Spinal cord (tissue), 10 donors: Measurements from ENCODE around the gene STPG2. TPM values are rescaled to one million over a fixed set of nuclear protein-coding genes. Genes with fewer than 3 reads are reported as not detected.

Source experiments
- DNase-seq, 6 donors: peaks; one replicate each; pipeline versions ENCODE4 v3.0.0 to v3.0.0-alpha.2; 2013 to 2015; ENCODE audit warnings: low spot score in 6 of 6, low read depth in 4 of 6
- H3K27ac ChIP-seq: one replicate; pipeline ENCODE4 v1.5.1; 2013; ENCODE audit warnings: low read depth, low read length, control low read depth
- H3K27me3 ChIP-seq: one replicate; pipeline ENCODE4 v1.6.1; 2013; ENCODE audit warnings: low read length; ENCODE audit not compliant: control insufficient read depth, insufficient read depth
- H3K36me3 ChIP-seq: one replicate; pipeline ENCODE4 v1.6.1; 2013; ENCODE audit warnings: low read length; ENCODE audit not compliant: control insufficient read depth, insufficient read depth
- H3K4me1 ChIP-seq: one replicate; pipeline ENCODE4 v1.6.1; 2013; ENCODE audit warnings: low read length; ENCODE audit not compliant: control insufficient read depth, insufficient read depth
- H3K4me3 ChIP-seq: one replicate; pipeline ENCODE4 v1.5.1; 2013; ENCODE audit warnings: low read depth, low read length, control low read depth
- H3K9me3 ChIP-seq: one replicate; pipeline ENCODE4 v1.6.1; 2013; ENCODE audit warnings: low read length; ENCODE audit not compliant: control insufficient read depth, insufficient read depth
- WGBS: methylation state at CpG from one replicate; pipeline ENCODE4 v1.1.5; 2013; ENCODE audit warnings: missing lambda C conversion rate; ENCODE audit not compliant: insufficient coverage; 5-methylcytosine and 5-hydroxymethylcytosine counted together
- polyA plus RNA-seq, 2 donors: library from polyadenylated mRNA; unstranded; fragments of 120-200 nt; gene quantifications; one replicate each; pipeline ENCODE4 v1.2.1, GENCODE V29; 2013; ENCODE audit not compliant: insufficient read length in 2 of 2
- total RNA-seq, 2 donors: library from RNA; depleted of rRNA in 1 of 2; stranded (reverse); fragments of 120-200 nt in 1 of 2; fragments of >200 nt in 1 of 2; gene quantifications; one replicate each; pipeline versions ENCODE4 v1.2.3 to v1.2.4, GENCODE V29; 2013 to 2014
- donor health status: healthy.

Gene STPG2
- total and polyA plus RNA-seq, 4 donors, result 0.13 to 2.7 (median 0.61) TPM

GRCh38 chr4:97720869-97721432 lies 422.3 kb downstream of the STPG2 start:
- Histone ChIP-seq H3K9me3 (no peaks in the 10 kb centered on the region), H3K4me3 (no peak overlapping the region), H3K27ac (no peak overlapping the region), H3K27me3 (no peaks in the 10 kb centered on the region), H3K36me3 (no peaks in the 10 kb centered on the region), H3K4me1 (no peaks in the 10 kb centered on the region)
- peak; percentile 13 to 90 (median 32) for DNase-seq
- no CpG with 5 or more reads among the region's 4 CpGs for WGBS

- no peaks in the 10 kb centered on the region for H3K4me1 ChIP-seq
- no peaks in the 10 kb centered on the region for H3K36me3 ChIP-seq
- H3K9me3 ChIP-seq, result no peaks in the 10 kb centered on the region
- no peak overlapping the region for H3K27ac ChIP-seq
- DNase-seq, result no peak
- H3K4me3 ChIP-seq, result no peak overlapping the region
- H3K27me3 ChIP-seq, result no peaks in the 10 kb centered on the region
- 86% methylated on average over 3 of the region's 3 CpGs for WGBS
These were observed 452.1 kb downstream of the STPG2 start for GRCh38 chr4:97691111-97691605.

GRCh38 chr4:97670703-97671269 lies 472.5 kb downstream of the STPG2 start:
- H3K4me3 ChIP-seq, result no peak overlapping the region
- no peak overlapping the region for H3K27ac ChIP-seq
- no peaks in the 10 kb centered on the region for H3K27me3 ChIP-seq
- WGBS, result 60% methylated on average over 1 of the region's 1 CpG
- DNase-seq, result peak in 1 of 6 donors; percentile 30
- no peaks in the 10 kb centered on the region for H3K4me1 ChIP-seq
- H3K9me3 ChIP-seq, result no peaks in the 10 kb centered on the region
- no peaks in the 10 kb centered on the region for H3K36me3 ChIP-seq

GRCh38 chr4:97665553-97665952 lies 477.7 kb downstream of the STPG2 start:
- Histone ChIP-seq H3K4me3 (no peak overlapping the region), H3K27me3 (no peaks in the 10 kb centered on the region), H3K27ac (no peak overlapping the region), H3K4me1 (no peaks in the 10 kb centered on the region), H3K9me3 (no peaks in the 10 kb centered on the region), H3K36me3 (no peaks in the 10 kb centered on the region)
- DNase-seq, result no peak
- WGBS, result 73% methylated on average over 4 of the region's 4 CpGs

- H3K4me3 ChIP-seq, result no peak overlapping the region
- H3K9me3 ChIP-seq, result no peaks in the 10 kb centered on the region
- WGBS, result 98% methylated on average over 5 of the region's 5 CpGs
- DNase-seq, result no peak
- H3K4me1 ChIP-seq, result no peaks in the 10 kb centered on the region
- H3K36me3 ChIP-seq, result no peaks in the 10 kb centered on the region
- no peak overlapping the region for H3K27ac ChIP-seq
- H3K27me3 ChIP-seq, result no peaks in the 10 kb centered on the region
These were observed 478.5 kb downstream of the STPG2 start for GRCh38 chr4:97664741-97665140.

GRCh38 chr4:97662133-97662532 lies 481.1 kb downstream of the STPG2 start:
- 100% methylated on average over 1 of the region's 2 CpGs for WGBS
- H3K27me3 ChIP-seq, result no peaks in the 10 kb centered on the region
- no peak overlapping the region for H3K4me3 ChIP-seq
- H3K27ac ChIP-seq, result no peak overlapping the region
- no peak for DNase-seq
- no peaks in the 10 kb centered on the region for H3K9me3 ChIP-seq
- no peaks in the 10 kb centered on the region for H3K36me3 ChIP-seq
- H3K4me1 ChIP-seq, result no peaks in the 10 kb centered on the region

GRCh38 chr4:97656044-97656720 lies 487.1 kb downstream of the STPG2 start:
- no peak overlapping the region for H3K27ac ChIP-seq
- H3K9me3 ChIP-seq, result no peaks in the 10 kb centered on the region
- 100% methylated on average over 1 of the region's 3 CpGs for WGBS
- H3K27me3 ChIP-seq, result no peaks in the 10 kb centered on the region
- no peaks in the 10 kb centered on the region for H3K36me3 ChIP-seq
- H3K4me3 ChIP-seq, result no peak overlapping the region
- DNase-seq, result no peak
- no peaks in the 10 kb centered on the region for H3K4me1 ChIP-seq

- no peak for DNase-seq
- Histone ChIP-seq H3K27ac (no peak overlapping the region), H3K4me3 (no peak overlapping the region), H3K9me3 (no peaks in the 10 kb centered on the region), H3K27me3 (no peaks in the 10 kb centered on the region), H3K4me1 (no peaks in the 10 kb centered on the region), H3K36me3 (no peaks in the 10 kb centered on the region)
- WGBS, result 91% methylated on average over 2 of the region's 2 CpGs
These were observed 489.6 kb downstream of the STPG2 start for GRCh38 chr4:97653701-97654100.

GRCh38 chr4:97646997-97647396 lies 496.3 kb downstream of the STPG2 start:
- H3K27ac ChIP-seq, result no peak overlapping the region
- no peak overlapping the region for H3K4me3 ChIP-seq
- no peaks in the 10 kb centered on the region for H3K36me3 ChIP-seq
- H3K4me1 ChIP-seq, result no peaks in the 10 kb centered on the region
- no peaks in the 10 kb centered on the region for H3K27me3 ChIP-seq
- no peaks in the 10 kb centered on the region for H3K9me3 ChIP-seq
- DNase-seq, result peak in 2 of 6 donors; percentile 43 to 50
